Activated T-helper 1 cell treated with Interleukin-2 at 50 U/mL for 16 hours (primary cell): Measurements from ENCODE around the gene CTIF.

Experiments
- DNase-seq: peaks from one replicate; pipeline ENCODE4 v3.0.0-alpha.2; 2020; ENCODE audit warnings: low read depth

Gene CTIF

DNA sequence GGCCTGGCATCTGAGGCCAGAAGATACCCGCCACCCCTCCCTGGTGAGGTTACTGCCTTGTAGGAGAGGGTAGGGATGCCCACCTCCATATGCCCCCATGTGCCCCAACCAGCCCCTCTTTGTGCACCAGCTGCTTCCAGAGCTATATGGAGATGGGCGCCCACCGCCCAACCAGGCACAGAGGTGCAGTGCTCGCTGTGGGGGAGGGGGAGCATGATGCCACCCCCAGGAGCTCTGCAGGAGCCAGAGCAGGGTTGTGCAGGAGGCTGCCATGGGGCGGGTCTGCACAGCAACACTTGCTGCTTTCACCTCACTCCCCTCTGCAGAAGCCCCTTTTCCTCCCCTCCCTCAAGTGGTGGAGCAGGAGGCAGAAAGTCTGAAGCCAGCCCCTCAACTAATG, 237.3 kb downstream of the CTIF start:
- no peak for DNase-seq

- DNase-seq = no peak
These were observed 237.8 kb downstream of the CTIF start for GRCh38 chr18:48776641-48777025.

DNA sequence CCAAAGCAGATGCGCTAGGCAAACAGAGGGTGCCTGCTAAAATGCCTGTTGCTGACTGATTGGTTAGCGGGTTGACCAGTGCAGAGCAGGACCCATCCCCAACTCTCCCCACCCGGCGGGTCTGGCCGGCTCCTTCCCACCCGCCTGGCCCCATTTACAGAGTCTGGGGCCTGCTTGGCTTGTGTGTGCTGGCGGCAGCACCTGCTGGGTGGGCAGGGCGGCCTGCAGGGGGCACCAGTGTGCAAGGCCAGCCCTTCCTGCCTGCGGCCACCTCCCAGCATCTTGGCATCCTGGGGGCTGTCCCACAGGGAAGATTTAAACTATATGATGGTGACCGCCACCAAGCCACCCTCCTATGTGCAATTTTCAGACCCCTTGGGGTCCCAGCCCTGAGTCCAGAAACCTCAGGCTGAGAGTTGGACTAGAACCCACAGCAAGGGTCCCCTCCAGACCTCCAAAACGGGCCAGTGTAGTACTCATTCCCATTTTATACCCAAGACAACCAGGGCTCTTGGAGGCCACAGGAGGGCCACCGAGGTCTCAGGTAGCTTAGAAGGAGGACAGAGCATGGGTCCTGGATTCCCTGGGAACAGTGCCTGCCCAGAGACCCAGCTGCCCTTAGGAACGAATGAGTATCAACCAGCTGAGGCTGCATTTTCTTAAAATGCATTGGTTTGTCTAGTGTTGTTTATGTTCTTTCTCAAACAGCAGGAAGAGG, 238.4 kb downstream of the CTIF start:
- DNase-seq = peak; percentile 56

- DNase-seq = no peak
These were observed 238.9 kb downstream of the CTIF start for GRCh38 chr18:48777744-48778116.

DNA sequence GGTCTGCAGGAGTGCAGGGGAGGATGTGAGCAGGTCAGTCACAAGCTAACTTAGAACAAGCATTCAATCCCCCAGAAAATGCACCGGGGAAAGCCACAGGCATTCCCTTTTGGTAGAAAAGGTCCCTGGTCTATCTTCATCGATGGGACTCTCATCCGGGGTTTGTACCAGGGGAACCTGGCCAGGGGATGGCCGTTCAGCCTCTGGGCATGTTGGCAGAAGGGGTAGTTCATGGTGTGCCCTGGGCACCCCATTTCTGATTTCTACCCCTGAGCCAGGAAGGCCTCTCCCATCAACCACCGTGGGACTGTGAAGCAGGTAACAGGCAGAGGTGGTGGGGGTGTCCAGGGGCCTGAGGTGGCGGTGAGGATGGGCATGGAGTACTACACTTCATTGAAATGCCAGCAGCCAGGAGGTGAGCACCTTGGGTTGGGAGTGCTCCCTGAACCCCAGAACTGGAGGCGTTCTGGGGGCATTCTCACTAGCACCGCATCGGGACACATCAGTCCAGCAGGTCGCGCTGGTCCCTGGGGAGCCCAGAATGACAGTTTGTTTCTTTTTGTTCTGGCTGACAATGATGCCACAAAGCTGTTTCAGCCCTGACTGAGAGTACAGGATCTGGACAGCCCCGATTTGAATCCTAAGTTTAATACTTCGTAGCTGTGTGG, 239.6 kb downstream of the CTIF start:
- DNase-seq = no peak

DNA sequence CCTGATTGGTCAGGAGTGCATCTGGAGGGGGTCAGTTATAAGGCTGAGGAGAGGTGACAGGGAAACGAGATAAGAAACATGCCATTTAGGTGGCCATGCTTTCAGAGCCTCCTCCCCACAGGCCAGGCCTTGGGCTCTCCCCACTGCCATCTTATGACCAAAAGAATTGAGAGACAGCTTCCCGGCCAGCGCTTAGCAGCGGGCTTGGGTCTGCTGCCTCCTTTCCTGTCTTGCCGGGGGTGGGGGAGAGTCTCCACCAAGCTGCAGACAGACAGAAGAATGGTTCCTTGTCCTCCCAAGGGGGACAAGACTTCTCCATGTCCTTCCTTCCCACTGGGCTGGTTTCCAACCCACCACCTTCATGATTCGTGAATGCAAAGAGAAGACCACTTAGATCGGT, 240.6 kb downstream of the CTIF start:
- no peak for DNase-seq

DNA sequence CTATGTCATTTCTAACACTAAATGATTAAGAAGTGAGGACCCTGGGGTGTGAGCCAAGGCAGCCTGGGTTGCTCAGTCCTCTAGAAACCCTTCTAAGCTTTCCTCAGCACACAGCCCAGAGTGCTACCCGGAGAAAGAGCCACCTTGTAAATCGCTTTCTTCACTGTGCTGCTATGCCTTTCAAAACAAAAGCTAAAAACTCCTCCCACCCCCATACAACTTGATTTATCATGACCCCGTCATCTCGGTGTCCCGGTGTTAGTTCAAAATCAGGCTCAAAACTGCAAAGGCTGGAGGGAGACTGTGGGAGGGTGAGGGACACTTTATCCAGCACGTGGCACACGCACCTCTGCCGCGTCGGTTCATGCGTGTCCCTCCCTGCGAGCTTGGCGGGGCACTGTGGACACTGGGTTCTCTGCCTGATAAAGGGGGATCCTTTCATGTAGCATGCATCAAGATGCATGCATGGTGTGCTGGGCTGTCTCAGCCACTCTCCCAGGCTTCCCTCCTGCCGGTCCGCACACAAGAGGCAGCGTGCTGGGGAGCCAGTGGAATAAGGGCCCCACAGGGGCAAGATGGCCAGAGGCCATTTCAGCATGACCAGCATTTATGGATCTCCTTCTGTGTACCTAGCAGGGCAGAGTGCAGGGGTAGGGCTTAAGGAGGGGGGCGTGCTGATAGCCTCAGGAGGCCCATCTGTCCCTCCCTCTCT, 241.5 kb downstream of the CTIF start:
- no peak for DNase-seq

- no peak for DNase-seq
These were observed 242.0 kb downstream of the CTIF start for GRCh38 chr18:48780913-48781162.

- no peak for DNase-seq
These were observed 242.5 kb downstream of the CTIF start for GRCh38 chr18:48781163-48781987.

DNA sequence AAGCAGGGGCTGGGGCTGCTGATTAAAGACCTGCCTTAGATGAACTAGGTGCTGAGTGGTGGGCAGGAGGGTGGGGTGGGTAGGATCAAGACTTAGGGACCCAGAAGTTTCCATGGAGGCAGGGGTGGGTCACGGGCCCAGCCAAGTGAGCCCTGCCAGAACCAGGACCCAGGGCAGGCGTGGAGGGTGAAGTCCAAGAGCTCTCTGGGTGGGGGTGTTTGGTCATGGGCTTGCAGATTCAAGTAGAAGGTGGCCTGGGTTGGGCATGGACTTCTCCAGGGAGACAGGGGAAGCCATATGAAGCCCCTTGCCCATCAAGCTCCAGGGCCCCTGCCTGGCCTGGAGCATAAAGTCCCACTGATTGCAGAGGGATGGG, 243.1 kb downstream of the CTIF start:
- DNase-seq = no peak

DNA sequence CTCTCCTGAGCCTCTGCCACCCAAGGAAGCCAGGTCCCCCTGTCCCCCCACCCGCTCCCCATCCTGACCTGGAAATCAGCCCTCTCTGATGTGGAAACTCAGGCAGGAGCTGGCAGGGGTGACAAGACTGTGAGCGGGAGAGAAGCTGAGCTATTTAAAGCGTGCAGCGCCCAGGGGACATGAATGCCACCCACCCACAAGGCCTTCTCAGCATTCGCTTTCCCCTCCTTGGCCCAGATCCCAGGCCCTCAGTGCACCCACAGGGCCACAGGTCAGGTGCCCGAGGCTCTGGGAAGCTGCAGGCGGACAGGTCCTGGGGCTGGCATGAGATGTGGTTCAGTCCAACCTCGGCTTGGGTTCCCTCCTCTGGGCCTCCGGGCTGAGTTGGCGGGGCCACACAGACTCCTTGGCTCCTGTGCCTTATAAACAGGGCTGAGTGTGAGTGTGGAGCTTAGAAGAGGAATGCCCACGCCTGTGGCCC, 243.6 kb downstream of the CTIF start:
- no peak for DNase-seq

- DNase-seq = no peak
These were observed 245.0 kb downstream of the CTIF start for GRCh38 chr18:48783616-48784520.

- no peak for DNase-seq
These were observed 245.8 kb downstream of the CTIF start for GRCh38 chr18:48784656-48785055.

DNA sequence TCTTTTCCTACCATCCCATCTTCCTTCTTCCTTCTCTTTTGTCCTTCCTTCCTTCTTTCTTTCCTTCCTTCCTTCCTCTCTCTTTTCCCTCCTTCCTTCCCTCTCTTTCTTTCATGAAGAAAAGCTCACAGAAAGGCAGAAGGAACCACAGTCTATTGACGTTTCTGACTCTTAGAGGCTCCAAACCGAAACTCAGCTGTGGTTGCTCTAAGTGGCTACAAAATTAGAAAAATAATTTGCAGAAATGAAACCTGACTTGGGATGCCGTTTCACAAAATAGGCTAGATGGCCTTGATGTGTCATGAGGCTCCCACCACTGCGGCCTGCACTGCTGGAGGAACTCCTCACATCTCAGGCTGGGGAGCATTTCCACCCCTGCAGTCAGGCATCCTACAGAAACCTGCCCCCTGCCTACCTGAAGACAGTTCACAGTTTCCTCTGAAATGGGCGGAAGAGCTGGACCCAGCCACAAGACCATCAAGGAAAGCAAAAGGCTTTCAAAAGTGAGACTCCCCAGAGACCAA, 246.3 kb downstream of the CTIF start:
- no peak for DNase-seq

DNA sequence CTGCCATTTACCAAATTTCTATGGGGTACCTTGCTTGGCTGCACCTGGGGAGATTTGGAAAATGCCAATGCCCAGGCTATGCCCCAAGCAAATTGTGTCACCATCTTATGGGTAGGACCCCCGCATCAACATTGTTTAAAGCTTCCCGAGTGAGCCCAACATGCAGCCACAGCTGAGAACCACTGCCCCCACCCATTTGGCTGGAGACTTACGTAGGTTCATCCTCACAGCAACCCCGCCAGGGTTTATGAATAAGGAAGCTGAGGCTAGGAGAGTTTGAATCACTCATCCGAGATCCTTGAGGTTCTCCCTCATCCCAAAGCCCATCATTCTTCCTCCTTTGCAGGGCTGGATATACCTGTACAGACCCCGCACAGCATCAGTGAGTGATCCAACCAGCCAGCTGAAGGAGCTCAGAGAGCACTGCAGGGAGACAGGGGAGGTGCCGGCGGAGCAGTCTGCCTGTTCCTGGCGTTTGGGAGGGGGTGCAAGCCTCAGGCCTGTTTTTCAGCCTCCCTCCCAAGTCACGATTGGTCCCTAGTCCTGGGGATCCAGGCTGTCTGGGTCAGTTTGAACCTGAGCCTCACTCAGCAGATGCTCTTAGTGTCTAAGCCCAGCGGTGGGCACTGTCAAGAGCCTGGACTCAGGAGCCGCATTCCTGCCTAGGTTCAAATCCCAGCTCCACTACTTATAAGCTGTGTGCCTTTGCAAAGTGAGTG, 247.1 kb downstream of the CTIF start:
- no peak for DNase-seq

GRCh38 chr18:48786455-48787202, 247.8 kb downstream of the CTIF start:
- no peak for DNase-seq

- DNase-seq = no peak
These were observed 248.6 kb downstream of the CTIF start for GRCh38 chr18:48787203-48788151.

- no peak for DNase-seq
These were observed 249.5 kb downstream of the CTIF start for GRCh38 chr18:48788373-48788772.
